ENCODE results near the gene OMG.

GRCh38 chr17:31286587-31286986, 10.5 kb downstream of the OMG start:
- TF ChIP-seq, protein P1, sequence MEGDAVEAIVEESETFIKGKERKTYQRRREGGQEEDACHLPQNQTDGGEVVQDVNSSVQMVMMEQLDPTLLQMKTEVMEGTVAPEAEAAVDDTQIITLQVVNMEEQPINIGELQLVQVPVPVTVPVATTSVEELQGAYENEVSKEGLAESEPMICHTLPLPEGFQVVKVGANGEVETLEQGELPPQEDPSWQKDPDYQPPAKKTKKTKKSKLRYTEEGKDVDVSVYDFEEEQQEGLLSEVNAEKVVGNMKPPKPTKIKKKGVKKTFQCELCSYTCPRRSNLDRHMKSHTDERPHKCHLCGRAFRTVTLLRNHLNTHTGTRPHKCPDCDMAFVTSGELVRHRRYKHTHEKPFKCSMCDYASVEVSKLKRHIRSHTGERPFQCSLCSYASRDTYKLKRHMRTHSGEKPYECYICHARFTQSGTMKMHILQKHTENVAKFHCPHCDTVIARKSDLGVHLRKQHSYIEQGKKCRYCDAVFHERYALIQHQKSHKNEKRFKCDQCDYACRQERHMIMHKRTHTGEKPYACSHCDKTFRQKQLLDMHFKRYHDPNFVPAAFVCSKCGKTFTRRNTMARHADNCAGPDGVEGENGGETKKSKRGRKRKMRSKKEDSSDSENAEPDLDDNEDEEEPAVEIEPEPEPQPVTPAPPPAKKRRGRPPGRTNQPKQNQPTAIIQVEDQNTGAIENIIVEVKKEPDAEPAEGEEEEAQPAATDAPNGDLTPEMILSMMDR (IDR thresholded peaks at IDR 0.05; ENCODE audit: insufficient read depth, low read length, poor library complexity, severe bottlenecking): no peak
- TF ChIP-seq EZH2phosphoT487 (conservative IDR thresholded peaks at IDR 0.05; ENCODE audit: low read length): no peak
